Panc1 (cell line): ENCODE results near the gene MYO3B.

Source experiments
- CTCF ChIP-seq: fragments of 450-650 bp; IDR thresholded peaks from 2 replicates; pipeline ENCODE4 v1.5.1; 2017; ENCODE audit warnings: mild to moderate bottlenecking
- POLR2AphosphoS5 ChIP-seq: IDR thresholded peaks from 2 replicates; pipeline ENCODE4 v1.6.1; 2012; ENCODE audit warnings: mild to moderate bottlenecking, low read depth, low read length, moderate library complexity
- REST ChIP-seq, 2 experiments: IDR thresholded peaks; 2 replicates each; pipeline ENCODE4 v1.6.1; 2011 to 2012; ENCODE audit warnings: low read depth in 2 of 2, control low read depth in 1 of 2, low read length in 1 of 2, mild to moderate bottlenecking in 1 of 2, moderate library complexity in 1 of 2; ENCODE audit not compliant: insufficient read depth in 1 of 2
- SIN3A ChIP-seq: IDR thresholded peaks from 2 replicates; pipeline ENCODE4 v1.6.1; 2012; ENCODE audit warnings: low read depth, mild to moderate bottlenecking, low read length, moderate library complexity, borderline replicate concordance; ENCODE audit not compliant: insufficient read depth
- TCF7L2 ChIP-seq: IDR thresholded peaks from 2 replicates; pipeline ENCODE4 v1.6.1; 2011; ENCODE audit warnings: mild to moderate bottlenecking, low read depth, low read length, inconsistent platforms

GRCh38 chr2:170500770-170501169 lies 322.8 kb downstream of the MYO3B start:
- no peak for TF ChIP-seq CTCF
- no peak for TF ChIP-seq REST (IDR thresholded peaks at IDR 0.05; ENCODE audit: insufficient read depth in 1 of 2, low read depth in 2 of 2, low read length in 1 of 2)
- TF ChIP-seq TCF7L2 = no peak
- no peak for TF ChIP-seq POLR2AphosphoS5
- TF ChIP-seq SIN3A = no peak
